Cardiac muscle cell (in vitro differentiated cells and primary cell): ENCODE results near the gene TNIK. TPM values are rescaled to one million over a fixed set of nuclear protein-coding genes. Genes with fewer than 3 reads are reported as not detected.

ENCODE experiments used
- DNase-seq, 2 donors: peaks; one replicate each; pipeline versions ENCODE4 v3.0.0 to v3.0.0-alpha.2; 2010 to 2017; ENCODE audit warnings: low read depth in 1 of 2, low spot score in 1 of 2
- H3K27ac ChIP-seq: fragments of 200-600 bp; sonication (generic); 2 replicates; pipeline ENCODE4 v1.5.1; 2016
- H3K27me3 ChIP-seq: fragments of 200-600 bp; sonication (generic); 2 replicates; pipeline ENCODE4 v1.6.0; 2016; ENCODE audit warnings: control low read depth
- H3K36me3 ChIP-seq: fragments of 200-600 bp; sonication (generic); 2 replicates; pipeline ENCODE4 v1.5.1; 2016; ENCODE audit warnings: control low read depth
- H3K4me1 ChIP-seq: fragments of 200-600 bp; sonication (generic); 2 replicates; pipeline ENCODE4 v1.8.1; 2017; ENCODE audit warnings: low read depth, mild to moderate bottlenecking, mixed run types
- H3K4me3 ChIP-seq: fragments of 200-600 bp; sonication (generic); 2 replicates; pipeline ENCODE4 v1.5.1; 2016; ENCODE audit warnings: mild to moderate bottlenecking
- H3K9me3 ChIP-seq: fragments of 200-600 bp; sonication (generic); 2 replicates; pipeline ENCODE4 v1.5.1; 2017; ENCODE audit warnings: low read depth, mild to moderate bottlenecking, control low read depth
- CTCF ChIP-seq: IDR thresholded peaks from 2 replicates; pipeline ENCODE4 v1.5.1; 2012; ENCODE audit warnings: low read depth, mild to moderate bottlenecking, low read length
- polyA plus RNA-seq: library from polyadenylated mRNA; unstranded; fragments of >200 nt; fragmentation: Nextera tagmentation; extraction: Ambion mirVana; gene quantifications from 2 replicates; pipeline ENCODE4 v1.2.1, GENCODE V29; 2016
- total RNA-seq: library from RNA; depleted of rRNA; stranded (reverse); fragments of >200 nt; gene quantifications from 2 replicates; pipeline ENCODE4 v1.2.3, GENCODE V29; 2016

Gene TNIK
- total and polyA plus RNA-seq, 2 experiments from 2014 or later = 32.8 to 55.1 TPM

GRCh38 chr3:171347301-171348039 is 112.7 kb downstream of the TNIK start:
- peak; percentile 45 to 62 for DNase-seq
- peak overlapping the region; percentile 63 for H3K27ac ChIP-seq
- no peaks in the 10 kb centered on the region for H3K36me3 ChIP-seq
- H3K9me3 ChIP-seq = no peaks in the 10 kb centered on the region
- H3K4me1 ChIP-seq = peaks cover 32% of the 10 kb centered on the region
- no peak overlapping the region for H3K4me3 ChIP-seq
- TF ChIP-seq CTCF = no peak
- no peaks in the 10 kb centered on the region for H3K27me3 ChIP-seq

- H3K27ac ChIP-seq = peak overlapping the region; percentile 47
- peak in 1 of 2 donors; percentile 80 for DNase-seq
- H3K27me3 ChIP-seq = no peaks in the 10 kb centered on the region
- no peaks in the 10 kb centered on the region for H3K9me3 ChIP-seq
- no peak for TF ChIP-seq CTCF
- H3K36me3 ChIP-seq = no peaks in the 10 kb centered on the region
- no peak overlapping the region for H3K4me3 ChIP-seq
- H3K4me1 ChIP-seq = peaks cover 32% of the 10 kb centered on the region
These were observed 113.5 kb downstream of the TNIK start for GRCh38 chr3:171346582-171347300.

- peaks cover 32% of the 10 kb centered on the region for H3K4me1 ChIP-seq
- no peaks in the 10 kb centered on the region for H3K36me3 ChIP-seq
- no peaks in the 10 kb centered on the region for H3K9me3 ChIP-seq
- TF ChIP-seq CTCF = no peak
- peak overlapping the region; percentile 47 for H3K27ac ChIP-seq
- no peak overlapping the region for H3K4me3 ChIP-seq
- no peak for DNase-seq
- H3K27me3 ChIP-seq = no peaks in the 10 kb centered on the region
These were observed 114.2 kb downstream of the TNIK start for GRCh38 chr3:171346019-171346418.

GRCh38 chr3:171345107-171345843 is 114.9 kb downstream of the TNIK start:
- Histone ChIP-seq H3K4me1 (peaks cover 32% of the 10 kb centered on the region), H3K27me3 (no peaks in the 10 kb centered on the region), H3K9me3 (no peaks in the 10 kb centered on the region), H3K27ac (no peak overlapping the region), H3K4me3 (no peak overlapping the region), H3K36me3 (no peaks in the 10 kb centered on the region)
- no peak for DNase-seq
- no peak for TF ChIP-seq CTCF

- DNase-seq = no peak
- Histone ChIP-seq H3K4me3 (no peak overlapping the region), H3K4me1 (peaks cover 23% of the 10 kb centered on the region), H3K36me3 (no peaks in the 10 kb centered on the region), H3K9me3 (no peaks in the 10 kb centered on the region), H3K27me3 (no peaks in the 10 kb centered on the region), H3K27ac (no peak overlapping the region)
- TF ChIP-seq CTCF = no peak
These were observed 116.5 kb downstream of the TNIK start for GRCh38 chr3:171343693-171344092.
